ENCODE results near the gene PAFAH1B1. TPM values are rescaled to one million over a fixed set of nuclear protein-coding genes. Genes with fewer than 3 reads are reported as not detected.

The PAFAH1B1 gene
- polyA plus RNA-seq, 1 donor (not counting 4 experiments of a cell fraction or from before 2014, with no cell fraction given) = 119 TPM

DNA sequence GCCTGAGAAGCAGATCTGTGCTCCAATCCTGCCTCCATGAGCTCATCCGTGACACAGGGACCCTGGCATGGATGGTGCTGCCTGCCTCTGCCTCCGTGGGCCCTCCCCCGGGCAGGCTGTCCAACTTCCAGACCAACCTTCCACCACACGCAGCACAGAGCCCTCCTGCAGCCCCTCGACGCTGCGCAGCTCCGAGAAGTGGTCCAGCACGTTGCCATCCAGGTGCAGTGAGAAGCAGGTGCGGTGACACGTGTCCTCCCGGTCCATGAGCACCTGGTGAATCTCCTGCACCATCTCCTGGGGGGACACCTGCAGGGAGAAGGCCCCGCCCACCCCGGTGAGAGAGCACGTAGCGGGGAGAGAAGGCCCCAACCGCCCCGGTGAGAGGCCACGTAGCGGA lies 109.7 kb downstream of the PAFAH1B1 start:
- Histone ChIP-seq H3K4me2 (ENCODE audit: control insufficient read depth, extremely low read depth, insufficient read depth, low read depth, low read length) (no peak overlapping the region), H3K9ac (ENCODE audit: control insufficient read depth, extremely low read depth, insufficient read depth, low read length) (no peak overlapping the region), H3K79me2 (ENCODE audit: control insufficient read depth, insufficient read depth, low read length) (peaks cover 50% of the 10 kb centered on the region), H3K9me3 (ENCODE audit: control insufficient read depth, low read depth, low read length) (no peaks in the 10 kb centered on the region), H3K27me3 (ENCODE audit: control insufficient read depth, extremely low read depth, insufficient read depth, low read length) (no peaks in the 10 kb centered on the region), H3K27ac (ENCODE audit: control insufficient read depth, insufficient read depth, low read length) (no peak overlapping the region), H3K4me3 (ENCODE audit: control insufficient read depth in 2 of 3, extremely low read depth in 1 of 3, insufficient read depth in 2 of 3, low read depth in 1 of 3, low read length in 3 of 3) (no peak overlapping the region), H3K4me1 (ENCODE audit: control insufficient read depth, extremely low read depth, insufficient read depth, low read length) (peaks cover 12% of the 10 kb centered on the region), H4K20me1 (ENCODE audit: control insufficient read depth, extremely low read depth, insufficient read depth, low read length) (peaks cover 40% of the 10 kb centered on the region), H3K36me3 (ENCODE audit: control insufficient read depth in 2 of 2, extremely low read depth in 1 of 2, insufficient read depth in 2 of 2, low read length in 2 of 2) (peaks cover 25 to 27% of the 10 kb centered on the region in 2 experiments), H3K9me1 (ENCODE audit: control insufficient read depth, extremely low read depth, insufficient read depth, low read length) (peaks cover 2% of the 10 kb centered on the region), H2AFZ (ENCODE audit: control insufficient read depth, low read length) (no peak overlapping the region)
- FAIRE-seq (no peak), DNase-seq (ENCODE audit: low read depth, low spot score) (no peak)
- dilution Hi-C loops (cut with MboI; ENCODE audit: extremely low pct_ligation_motif_present, low sequenced_read_pairs) = no loop called here
- TF ChIP-seq, protein P1, sequence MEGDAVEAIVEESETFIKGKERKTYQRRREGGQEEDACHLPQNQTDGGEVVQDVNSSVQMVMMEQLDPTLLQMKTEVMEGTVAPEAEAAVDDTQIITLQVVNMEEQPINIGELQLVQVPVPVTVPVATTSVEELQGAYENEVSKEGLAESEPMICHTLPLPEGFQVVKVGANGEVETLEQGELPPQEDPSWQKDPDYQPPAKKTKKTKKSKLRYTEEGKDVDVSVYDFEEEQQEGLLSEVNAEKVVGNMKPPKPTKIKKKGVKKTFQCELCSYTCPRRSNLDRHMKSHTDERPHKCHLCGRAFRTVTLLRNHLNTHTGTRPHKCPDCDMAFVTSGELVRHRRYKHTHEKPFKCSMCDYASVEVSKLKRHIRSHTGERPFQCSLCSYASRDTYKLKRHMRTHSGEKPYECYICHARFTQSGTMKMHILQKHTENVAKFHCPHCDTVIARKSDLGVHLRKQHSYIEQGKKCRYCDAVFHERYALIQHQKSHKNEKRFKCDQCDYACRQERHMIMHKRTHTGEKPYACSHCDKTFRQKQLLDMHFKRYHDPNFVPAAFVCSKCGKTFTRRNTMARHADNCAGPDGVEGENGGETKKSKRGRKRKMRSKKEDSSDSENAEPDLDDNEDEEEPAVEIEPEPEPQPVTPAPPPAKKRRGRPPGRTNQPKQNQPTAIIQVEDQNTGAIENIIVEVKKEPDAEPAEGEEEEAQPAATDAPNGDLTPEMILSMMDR (optimal IDR thresholded peaks at IDR 0.05 in 1 of 3, IDR thresholded peaks at IDR 0.05 in 1 of 3, conservative IDR thresholded peaks at IDR 0.05 in 1 of 3; ENCODE audit: extremely low read depth in 1 of 3, insufficient read depth in 2 of 3, low read length in 3 of 3) = no peak
- TF ChIP-seq EZH2 (IDR thresholded peaks at IDR 0.05; ENCODE audit: low read length) = no peak

GRCh38 chr17:2703606-2704005 lies 110.2 kb downstream of the PAFAH1B1 start:
- DNase-seq (ENCODE audit: low read depth, low spot score) = no peak
- Histone ChIP-seq H3K4me1 (ENCODE audit: control insufficient read depth, extremely low read depth, insufficient read depth, low read length) (peaks cover 16% of the 10 kb centered on the region), H3K27ac (ENCODE audit: control insufficient read depth, insufficient read depth, low read length) (no peak overlapping the region), H3K9me3 (ENCODE audit: control insufficient read depth, low read depth, low read length) (no peaks in the 10 kb centered on the region), H3K9me1 (ENCODE audit: control insufficient read depth, extremely low read depth, insufficient read depth, low read length) (peaks cover 2% of the 10 kb centered on the region), H3K4me2 (ENCODE audit: control insufficient read depth, extremely low read depth, insufficient read depth, low read depth, low read length) (no peak overlapping the region), H3K36me3 (ENCODE audit: control insufficient read depth in 2 of 2, extremely low read depth in 1 of 2, insufficient read depth in 2 of 2, low read length in 2 of 2) (peaks cover 23 to 25% of the 10 kb centered on the region in 2 experiments), H3K27me3 (ENCODE audit: control insufficient read depth, extremely low read depth, insufficient read depth, low read length) (no peaks in the 10 kb centered on the region), H3K9ac (ENCODE audit: control insufficient read depth, extremely low read depth, insufficient read depth, low read length) (no peak overlapping the region), H3K4me3 (ENCODE audit: control insufficient read depth in 2 of 3, extremely low read depth in 1 of 3, insufficient read depth in 2 of 3, low read depth in 1 of 3, low read length in 3 of 3) (no peak overlapping the region), H4K20me1 (ENCODE audit: control insufficient read depth, extremely low read depth, insufficient read depth, low read length) (peaks cover 42% of the 10 kb centered on the region), H2AFZ (ENCODE audit: control insufficient read depth, low read length) (no peak overlapping the region), H3K79me2 (ENCODE audit: control insufficient read depth, insufficient read depth, low read length) (peaks cover 55% of the 10 kb centered on the region)
- dilution Hi-C loops (cut with MboI; ENCODE audit: extremely low pct_ligation_motif_present, low sequenced_read_pairs) = no loop called here
- FAIRE-seq = no peak
- TF ChIP-seq EZH2 (IDR thresholded peaks at IDR 0.05; ENCODE audit: low read length) = no peak
- TF ChIP-seq, protein P1 (optimal IDR thresholded peaks at IDR 0.05 in 1 of 3, IDR thresholded peaks at IDR 0.05 in 1 of 3, conservative IDR thresholded peaks at IDR 0.05 in 1 of 3; ENCODE audit: extremely low read depth in 1 of 3, insufficient read depth in 2 of 3, low read length in 3 of 3) = no peak
